NCI-H748 (cell line): Measurements from ENCODE around the gene METTL22.

Experiments
- DNase-seq: peaks from one replicate; lab custom pipeline; 2025; ENCODE audit not compliant: unreplicated experiment; lab: John Stamatoyannopoulos, UW

Gene METTL22

GRCh38 chr16:8686879-8687278 lies 65.4 kb downstream of the METTL22 start:
- DNase-seq, result no peak

GRCh38 chr16:8689686-8690085 lies 68.2 kb downstream of the METTL22 start:
- no peak for DNase-seq

- no peak for DNase-seq
Measured at GRCh38 chr16:8691728-8692127, 70.2 kb downstream of the METTL22 start.

- DNase-seq, result no peak
Measured at GRCh38 chr16:8694795-8695728, 73.6 kb downstream of the METTL22 start.

GRCh38 chr16:8696880-8697279 lies 75.4 kb downstream of the METTL22 start:
- DNase-seq, result no peak

- no peak for DNase-seq
Measured at GRCh38 chr16:8697965-8698364, 76.5 kb downstream of the METTL22 start.
